Rectal smooth muscle tissue (tissue), 1 donor: ENCODE measurements around the gene PLPP3.

Source experiments
- H3K27ac ChIP-seq: one replicate; pipeline ENCODE4 v1.7.0; 2013; ENCODE audit warnings: low read depth, low read length, inconsistent platforms
- H3K27me3 ChIP-seq: one replicate; pipeline ENCODE4 v1.7.0; 2013; ENCODE audit warnings: low read length; ENCODE audit not compliant: control insufficient read depth, insufficient read depth
- H3K36me3 ChIP-seq: one replicate; pipeline ENCODE4 v1.7.0; 2013; ENCODE audit warnings: low read length; ENCODE audit not compliant: control insufficient read depth, insufficient read depth
- H3K4me1 ChIP-seq: one replicate; pipeline ENCODE4 v1.7.0; 2013; ENCODE audit warnings: low read length; ENCODE audit not compliant: control insufficient read depth, insufficient read depth
- H3K4me3 ChIP-seq: one replicate; pipeline ENCODE4 v1.7.0; 2013; ENCODE audit warnings: low read length
- H3K9ac ChIP-seq: one replicate; pipeline ENCODE4 v1.7.0; 2013; ENCODE audit warnings: low read length

PLPP3 gene

GRCh38 chr1:56495538-56495937 is 83.8 kb downstream of the PLPP3 start:
- no peaks in the 10 kb centered on the region for H3K4me1 ChIP-seq
- no peaks in the 10 kb centered on the region for H3K27me3 ChIP-seq
- H3K9ac ChIP-seq: no peak overlapping the region
- H3K4me3 ChIP-seq: no peak overlapping the region
- H3K36me3 ChIP-seq: peaks cover 10% of the 10 kb centered on the region
- no peak overlapping the region for H3K27ac ChIP-seq

DNA sequence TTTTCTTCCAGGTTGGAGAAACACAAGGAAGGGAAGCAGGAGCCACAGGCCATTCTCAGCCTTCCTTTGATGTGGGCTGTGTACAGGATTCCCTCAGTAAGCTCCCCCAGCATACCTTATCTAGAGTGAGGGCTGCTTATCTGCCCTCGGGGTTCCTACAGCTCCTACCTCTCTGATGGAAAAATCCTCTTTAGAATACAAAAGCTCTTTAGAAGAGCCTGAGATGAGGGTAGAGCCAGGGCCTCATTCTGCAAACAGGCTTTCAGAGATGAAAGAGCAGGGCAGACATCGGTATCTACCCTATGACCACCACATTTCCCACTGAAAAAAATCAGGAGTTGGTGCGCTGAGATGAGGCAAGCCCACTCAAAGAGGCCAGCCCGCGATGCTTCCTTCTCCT is 85.1 kb downstream of the PLPP3 start:
- no peak overlapping the region for H3K27ac ChIP-seq
- no peaks in the 10 kb centered on the region for H3K27me3 ChIP-seq
- no peak overlapping the region for H3K4me3 ChIP-seq
- H3K36me3 ChIP-seq: peaks cover 10% of the 10 kb centered on the region
- no peaks in the 10 kb centered on the region for H3K4me1 ChIP-seq
- no peak overlapping the region for H3K9ac ChIP-seq

DNA sequence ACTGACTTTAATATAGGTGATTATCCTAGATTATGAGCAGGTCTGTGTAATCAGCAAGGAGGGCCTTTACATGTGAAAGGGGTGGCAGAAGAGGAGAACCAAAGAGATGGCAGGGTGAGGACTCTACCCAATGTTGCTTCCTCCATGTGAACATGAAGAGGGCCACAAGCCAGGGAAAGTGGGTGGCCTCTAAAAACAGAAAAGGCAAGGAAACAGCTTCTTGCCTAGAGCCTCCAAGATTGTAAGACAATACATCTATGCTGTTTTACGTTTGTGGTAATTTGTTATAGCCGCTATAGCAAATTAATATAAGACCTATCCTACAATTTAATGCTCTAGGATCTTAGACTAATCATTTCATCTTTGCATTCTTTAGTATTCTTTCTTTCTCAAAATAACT is 85.5 kb downstream of the PLPP3 start:
- Histone ChIP-seq H3K27me3 (no peaks in the 10 kb centered on the region), H3K27ac (no peak overlapping the region), H3K9ac (no peak overlapping the region), H3K4me3 (no peak overlapping the region), H3K4me1 (no peaks in the 10 kb centered on the region), H3K36me3 (peaks cover 10% of the 10 kb centered on the region)

GRCh38 chr1:56491441-56491840 is 87.9 kb downstream of the PLPP3 start:
- H3K4me1 ChIP-seq: no peaks in the 10 kb centered on the region
- no peak overlapping the region for H3K27ac ChIP-seq
- no peaks in the 10 kb centered on the region for H3K27me3 ChIP-seq
- peaks cover 10% of the 10 kb centered on the region for H3K36me3 ChIP-seq
- H3K9ac ChIP-seq: no peak overlapping the region
- no peak overlapping the region for H3K4me3 ChIP-seq

GRCh38 chr1:56490619-56491018 is 88.7 kb downstream of the PLPP3 start:
- Histone ChIP-seq H3K36me3 (peaks cover 8% of the 10 kb centered on the region), H3K27me3 (no peaks in the 10 kb centered on the region), H3K4me3 (no peak overlapping the region), H3K9ac (no peak overlapping the region), H3K4me1 (no peaks in the 10 kb centered on the region), H3K27ac (no peak overlapping the region)

- Histone ChIP-seq H3K4me3 (no peak overlapping the region), H3K9ac (no peak overlapping the region), H3K27ac (no peak overlapping the region), H3K4me1 (no peaks in the 10 kb centered on the region), H3K27me3 (no peaks in the 10 kb centered on the region), H3K36me3 (peaks cover 5% of the 10 kb centered on the region)
Observed at GRCh38 chr1:56489695-56490094, 89.7 kb downstream of the PLPP3 start.

DNA sequence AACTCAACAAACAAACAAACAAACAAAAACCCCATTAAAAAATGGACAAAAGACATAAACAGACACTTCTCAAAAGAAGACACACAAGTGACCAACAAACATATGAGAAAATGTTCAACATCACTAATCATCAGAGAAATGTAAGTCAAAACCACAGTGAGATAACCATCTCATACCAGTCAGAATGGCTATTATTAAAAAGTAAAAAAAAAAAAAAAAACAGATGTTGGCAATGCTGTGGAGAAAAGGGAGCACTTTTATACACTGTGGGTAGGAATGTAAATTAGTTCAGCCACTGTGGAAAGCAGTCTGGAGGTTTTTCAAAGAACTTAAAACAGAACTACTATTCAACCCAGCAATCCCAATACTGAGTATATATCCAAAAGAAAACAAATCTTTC is 94.7 kb downstream of the PLPP3 start:
- Histone ChIP-seq H3K9ac (no peak overlapping the region), H3K4me1 (no peaks in the 10 kb centered on the region), H3K27ac (no peak overlapping the region), H3K4me3 (no peak overlapping the region), H3K27me3 (no peaks in the 10 kb centered on the region), H3K36me3 (no peaks in the 10 kb centered on the region)

DNA sequence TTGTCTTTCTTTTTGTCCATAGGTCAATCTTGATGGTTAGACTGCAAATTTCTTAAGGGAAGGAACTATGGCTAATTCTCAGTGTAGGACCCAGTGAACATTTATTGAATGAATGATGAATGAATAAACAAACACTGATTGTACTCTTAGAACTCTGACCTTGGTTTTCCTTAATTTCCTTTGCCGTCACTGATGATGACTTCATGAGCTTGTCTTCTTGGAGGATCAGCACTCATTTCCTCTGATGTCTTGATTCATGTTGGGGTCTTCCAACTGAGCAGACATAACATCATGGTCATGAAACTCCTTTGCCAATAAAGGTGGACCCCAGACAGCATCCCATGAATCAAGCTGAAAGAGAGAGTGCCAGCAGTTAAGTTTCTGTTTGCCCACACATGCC is 96.3 kb downstream of the PLPP3 start:
- Histone ChIP-seq H3K27me3 (no peaks in the 10 kb centered on the region), H3K36me3 (no peaks in the 10 kb centered on the region), H3K27ac (no peak overlapping the region), H3K9ac (no peak overlapping the region), H3K4me1 (no peaks in the 10 kb centered on the region), H3K4me3 (no peak overlapping the region)

- Histone ChIP-seq H3K36me3 (no peaks in the 10 kb centered on the region), H3K27me3 (no peaks in the 10 kb centered on the region), H3K4me1 (no peaks in the 10 kb centered on the region), H3K4me3 (no peak overlapping the region), H3K9ac (no peak overlapping the region), H3K27ac (no peak overlapping the region)
Observed at GRCh38 chr1:56482486-56482885, 96.9 kb downstream of the PLPP3 start.

- Histone ChIP-seq H3K27ac (no peak overlapping the region), H3K27me3 (no peaks in the 10 kb centered on the region), H3K36me3 (no peaks in the 10 kb centered on the region), H3K4me1 (no peaks in the 10 kb centered on the region), H3K9ac (no peak overlapping the region), H3K4me3 (no peak overlapping the region)
Observed at GRCh38 chr1:56481140-56481694, 98.1 kb downstream of the PLPP3 start.

DNA sequence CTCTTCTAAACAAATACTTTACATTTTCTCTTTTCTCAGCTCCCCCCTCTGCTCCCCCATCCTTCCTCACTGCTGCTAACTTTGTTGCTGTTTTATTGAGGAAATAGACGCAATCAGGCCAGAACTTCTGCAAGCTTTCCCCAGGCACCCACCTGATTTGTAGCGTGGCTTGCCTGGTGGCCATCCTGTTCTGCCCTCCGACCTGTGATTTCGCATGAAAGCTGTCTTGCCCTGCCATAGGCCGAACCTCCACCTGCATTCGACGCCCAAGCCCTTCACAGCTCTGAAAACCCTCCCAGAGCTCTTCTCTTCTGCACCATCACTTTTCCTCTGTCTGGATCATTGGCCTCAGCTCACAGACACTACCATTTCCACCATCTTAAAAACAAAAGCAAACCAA is 100.6 kb downstream of the PLPP3 start:
- Histone ChIP-seq H3K36me3 (no peaks in the 10 kb centered on the region), H3K4me3 (no peak overlapping the region), H3K27me3 (no peaks in the 10 kb centered on the region), H3K27ac (no peak overlapping the region), H3K9ac (no peak overlapping the region), H3K4me1 (no peaks in the 10 kb centered on the region)

GRCh38 chr1:56477164-56478111 is 101.9 kb downstream of the PLPP3 start:
- Histone ChIP-seq H3K9ac (no peak overlapping the region), H3K27me3 (no peaks in the 10 kb centered on the region), H3K4me1 (no peaks in the 10 kb centered on the region), H3K36me3 (no peaks in the 10 kb centered on the region), H3K4me3 (peak overlapping the region; percentile 65), H3K27ac (peak overlapping the region; percentile 75)
